Neuron (in vitro differentiated cells): ENCODE results near the gene AAK1.
"Not testable (repeated sequence)": the region's sequence is repeated elsewhere in the genome, so short reads cannot be mapped to it uniquely, and the experiment has no call there.

Source experiments
- H2AFZ ChIP-seq: one replicate; pipeline ENCODE4 v1.6.1; 2013; ENCODE audit warnings: low read depth, mild to moderate bottlenecking, inconsistent platforms, low read length, moderate library complexity
- H3K27me3 ChIP-seq: one replicate; pipeline ENCODE4 v1.6.1; 2013; ENCODE audit warnings: low read length; ENCODE audit not compliant: insufficient read depth
- H3K36me3 ChIP-seq: one replicate; pipeline ENCODE4 v1.6.1; 2013; ENCODE audit warnings: low read length; ENCODE audit not compliant: insufficient read depth
- H3K4me1 ChIP-seq: one replicate; pipeline ENCODE4 v1.6.1; 2013; ENCODE audit warnings: low read length; ENCODE audit not compliant: insufficient read depth
- H3K4me3 ChIP-seq: 2 replicates; pipeline ENCODE4 v1.5.1; 2013; ENCODE audit warnings: mild to moderate bottlenecking, low read length, moderate library complexity
- H3K9me3 ChIP-seq: one replicate; pipeline ENCODE4 v1.6.1; 2013; ENCODE audit warnings: low read length

Gene AAK1

DNA sequence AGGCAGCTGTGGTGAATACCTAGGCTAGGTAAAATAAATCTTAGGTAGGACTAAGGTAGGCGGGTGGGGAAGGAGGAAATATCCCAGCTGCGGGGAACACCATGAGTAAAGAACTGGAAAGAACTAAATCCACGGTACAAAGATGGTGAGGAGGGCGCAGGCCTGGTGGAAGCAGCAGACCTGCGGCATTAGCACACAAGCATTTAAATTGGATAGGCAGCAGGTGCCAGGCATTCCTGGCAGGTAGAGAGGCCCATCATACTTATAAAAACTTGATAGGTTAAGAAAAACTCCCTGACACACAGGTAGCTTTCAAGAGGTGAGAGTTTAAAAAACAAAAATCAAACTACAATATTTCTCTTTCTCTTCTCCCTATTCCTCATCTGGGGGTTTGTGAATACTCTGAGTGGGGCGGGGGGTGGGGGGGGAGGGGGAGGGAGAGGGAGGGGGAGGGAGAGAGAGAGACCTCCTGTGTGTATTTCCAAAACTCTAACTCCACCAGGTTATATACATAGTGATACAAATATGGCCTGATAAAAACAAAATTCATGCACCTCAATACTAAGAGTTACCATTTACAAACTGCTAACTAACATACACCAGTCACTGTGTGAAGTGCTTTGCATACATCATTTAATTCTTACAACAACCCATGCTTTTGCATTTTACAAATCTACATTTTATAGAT, 13.5 kb downstream of the AAK1 start:
- Histone ChIP-seq H3K4me3 (no peak overlapping the region), H3K4me1 (no peaks in the 10 kb centered on the region), H2AFZ (no peak overlapping the region), H3K27me3 (no peaks in the 10 kb centered on the region), H3K36me3 (no peaks in the 10 kb centered on the region), H3K9me3 (no peaks in the 10 kb centered on the region)

DNA sequence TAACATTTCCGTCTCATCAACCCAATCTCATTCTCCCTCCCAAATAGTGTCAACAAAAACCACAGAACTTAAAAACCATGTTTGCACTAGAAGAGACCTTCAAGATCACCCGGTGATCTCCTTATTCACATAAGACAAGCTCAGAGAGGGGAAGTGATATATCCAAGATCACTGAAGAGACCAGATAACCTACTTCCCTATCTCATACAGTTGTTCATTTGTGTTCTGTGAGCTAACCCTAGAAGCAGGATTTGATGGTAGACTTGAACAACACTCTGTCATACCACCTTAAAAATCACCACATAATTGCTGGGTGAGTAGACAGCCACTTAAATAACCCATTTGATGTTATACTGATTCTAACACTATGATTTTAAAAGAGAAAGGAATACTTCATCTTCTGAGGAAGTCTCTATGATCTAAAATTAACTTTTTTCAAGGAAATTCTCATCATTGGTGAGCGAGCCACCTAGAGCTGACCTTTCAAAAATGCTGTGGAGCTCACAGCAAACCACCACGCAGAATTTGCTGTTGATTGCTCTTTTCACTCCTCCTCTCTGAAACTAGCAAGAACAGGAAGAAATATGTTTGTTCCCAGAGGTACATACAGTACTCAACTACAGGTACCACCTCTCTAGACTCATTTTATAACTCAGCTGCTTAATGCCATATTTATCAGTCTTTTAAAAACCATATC, 15.1 kb downstream of the AAK1 start:
- Histone ChIP-seq H3K27me3 (no peaks in the 10 kb centered on the region), H3K36me3 (no peaks in the 10 kb centered on the region), H3K4me3 (no peak overlapping the region), H2AFZ (no peak overlapping the region), H3K4me1 (no peaks in the 10 kb centered on the region), H3K9me3 (no peaks in the 10 kb centered on the region)

DNA sequence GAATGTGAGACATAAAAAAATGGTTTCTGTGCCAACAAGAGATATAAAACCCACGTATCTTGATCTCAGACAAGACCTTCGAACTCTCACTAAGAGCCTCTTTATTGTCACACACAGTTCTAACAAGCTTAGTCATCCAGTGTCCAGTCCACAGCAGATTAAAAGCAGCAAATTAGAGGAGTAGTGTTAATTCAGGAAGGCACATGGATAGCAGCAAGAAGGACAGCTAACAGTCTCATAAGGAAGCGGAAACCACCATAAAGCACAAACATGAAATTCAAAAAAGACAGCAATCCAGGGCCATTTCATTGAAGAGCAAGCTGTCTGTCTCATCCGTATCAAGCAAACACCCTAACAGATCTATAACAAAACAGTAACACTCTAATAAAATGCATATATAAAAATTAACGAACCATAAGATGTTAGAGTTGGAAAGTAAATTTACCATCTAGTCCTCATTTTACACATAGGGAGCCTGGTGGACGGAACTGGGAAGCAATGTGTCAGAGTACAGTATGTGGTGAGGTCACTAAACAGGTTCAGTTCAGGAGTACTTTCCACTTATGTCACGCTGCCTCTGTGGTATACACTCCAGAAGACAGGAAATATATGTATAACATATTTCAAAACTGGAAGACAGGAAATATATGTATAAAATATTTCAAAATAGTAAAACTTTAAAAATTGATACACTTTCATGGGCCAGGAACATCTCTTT, 18.3 kb downstream of the AAK1 start:
- Histone ChIP-seq H3K9me3 (no peaks in the 10 kb centered on the region), H3K4me1 (no peaks in the 10 kb centered on the region), H3K36me3 (no peaks in the 10 kb centered on the region), H3K27me3 (no peaks in the 10 kb centered on the region), H3K4me3 (no peak overlapping the region), H2AFZ (no peak overlapping the region)

DNA sequence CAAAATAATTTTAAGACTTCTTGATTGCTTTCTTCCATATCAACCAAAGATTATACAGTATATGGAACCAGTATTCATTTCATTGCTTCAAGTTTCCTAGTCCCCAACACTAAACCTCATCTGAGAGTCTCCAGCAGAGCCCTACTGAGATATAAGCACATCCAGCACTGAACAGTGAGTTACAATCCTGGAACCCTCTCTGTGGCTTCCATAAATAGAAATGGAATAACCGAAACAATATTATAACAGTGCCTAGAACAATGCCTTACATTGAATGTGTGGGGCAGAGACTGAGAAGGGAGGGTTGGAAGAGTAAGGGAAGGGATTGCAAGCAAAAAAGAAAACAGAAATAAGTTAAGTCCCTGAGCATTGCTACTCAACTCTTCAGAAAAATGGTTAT, 18.9 kb downstream of the AAK1 start:
- H3K4me1 ChIP-seq: no peaks in the 10 kb centered on the region
- no peaks in the 10 kb centered on the region for H3K36me3 ChIP-seq
- H3K9me3 ChIP-seq: no peaks in the 10 kb centered on the region
- no peaks in the 10 kb centered on the region for H3K27me3 ChIP-seq
- H2AFZ ChIP-seq: no peak overlapping the region
- no peak overlapping the region for H3K4me3 ChIP-seq

DNA sequence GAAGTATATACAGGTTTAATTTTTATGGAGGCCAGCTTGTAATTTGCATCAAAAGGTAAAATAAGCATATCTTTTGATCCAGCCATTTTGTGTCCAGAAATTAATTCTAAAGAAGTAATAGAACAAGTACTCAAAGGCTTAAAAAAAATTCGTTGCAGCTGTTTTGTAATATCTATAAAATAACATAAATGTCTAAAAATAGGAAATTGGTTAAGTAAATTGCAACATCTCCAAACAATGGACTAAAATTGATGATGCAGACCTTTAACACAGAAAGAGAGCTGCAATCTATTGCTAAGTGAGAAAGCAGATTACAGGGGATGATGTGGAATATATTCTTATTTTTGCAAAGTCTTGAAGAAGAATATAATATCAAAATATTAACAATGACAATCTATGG, 19.4 kb downstream of the AAK1 start:
- no peak overlapping the region for H3K4me3 ChIP-seq
- H3K9me3 ChIP-seq: no peaks in the 10 kb centered on the region
- H2AFZ ChIP-seq: no peak overlapping the region
- no peaks in the 10 kb centered on the region for H3K4me1 ChIP-seq
- no peaks in the 10 kb centered on the region for H3K27me3 ChIP-seq
- H3K36me3 ChIP-seq: no peaks in the 10 kb centered on the region

- Histone ChIP-seq H3K27me3 (no peaks in the 10 kb centered on the region), H3K9me3 (no peaks in the 10 kb centered on the region), H3K4me1 (no peaks in the 10 kb centered on the region), H3K4me3 (no peak overlapping the region), H3K36me3 (no peaks in the 10 kb centered on the region), H2AFZ (no peak overlapping the region)
Measured at GRCh38 chr2:69623236-69623635, 20.3 kb downstream of the AAK1 start.

- not testable (repeated sequence) for H3K4me3 ChIP-seq, H2AFZ ChIP-seq, H3K4me1 ChIP-seq, H3K36me3 ChIP-seq, H3K9me3 ChIP-seq, H3K27me3 ChIP-seq
Measured at GRCh38 chr2:69622805-69623204, 20.7 kb downstream of the AAK1 start.

GRCh38 chr2:69622017-69622540, 21.5 kb downstream of the AAK1 start:
- H3K9me3 ChIP-seq, H3K4me3 ChIP-seq, H3K36me3 ChIP-seq, H2AFZ ChIP-seq, H3K4me1 ChIP-seq, H3K27me3 ChIP-seq: not testable (repeated sequence)

GRCh38 chr2:69621440-69621839, 22.1 kb downstream of the AAK1 start:
- H3K4me1 ChIP-seq: no peaks in the 10 kb centered on the region
- no peaks in the 10 kb centered on the region for H3K9me3 ChIP-seq
- H3K27me3 ChIP-seq: no peaks in the 10 kb centered on the region
- H3K36me3 ChIP-seq: no peaks in the 10 kb centered on the region
- no peak overlapping the region for H3K4me3 ChIP-seq
- H2AFZ ChIP-seq: no peak overlapping the region

DNA sequence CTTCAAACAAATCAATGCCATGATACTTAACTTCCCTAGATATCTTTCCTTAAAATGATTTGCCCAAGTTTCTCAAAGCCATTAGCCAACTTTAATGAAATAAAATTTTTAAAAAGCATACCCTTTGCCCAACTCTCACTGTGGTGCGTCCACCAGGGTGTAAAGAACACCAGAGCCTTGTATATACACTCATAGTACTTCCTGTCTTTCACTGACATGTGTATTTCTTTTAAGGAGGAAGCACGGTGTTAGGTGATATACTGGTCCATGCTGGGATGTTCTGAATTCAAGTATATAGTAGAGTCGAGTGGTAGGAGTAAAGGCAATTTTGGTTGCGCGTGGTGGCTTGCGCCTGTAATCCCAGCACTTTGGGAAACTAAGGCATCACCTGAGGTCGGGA, 22.7 kb downstream of the AAK1 start:
- Histone ChIP-seq H3K9me3 (no peaks in the 10 kb centered on the region), H3K4me3 (no peak overlapping the region), H2AFZ (no peak overlapping the region), H3K4me1 (no peaks in the 10 kb centered on the region), H3K27me3 (no peaks in the 10 kb centered on the region), H3K36me3 (no peaks in the 10 kb centered on the region)

DNA sequence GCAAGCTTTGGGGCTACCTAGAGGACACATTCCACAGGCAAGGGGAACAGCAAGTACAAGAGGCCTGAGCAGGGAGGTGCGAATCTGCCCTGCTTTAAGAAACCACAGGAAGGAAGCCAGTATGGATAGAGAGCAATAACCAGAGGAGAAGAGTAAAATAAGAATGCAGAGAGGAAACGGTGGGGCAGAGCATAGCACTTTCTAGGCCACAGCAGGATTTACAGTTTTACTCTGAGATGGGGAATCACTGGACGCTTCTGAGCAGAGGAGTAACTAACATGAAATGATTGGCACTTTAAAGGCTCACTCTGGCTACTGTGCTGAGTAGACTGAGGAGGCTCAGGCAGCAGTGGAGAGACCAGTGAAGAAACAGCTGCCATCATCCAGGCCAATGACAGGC, 23.8 kb downstream of the AAK1 start:
- H3K9me3 ChIP-seq: no peaks in the 10 kb centered on the region
- no peak overlapping the region for H3K4me3 ChIP-seq
- H3K4me1 ChIP-seq: no peaks in the 10 kb centered on the region
- H3K36me3 ChIP-seq: no peaks in the 10 kb centered on the region
- H2AFZ ChIP-seq: no peak overlapping the region
- no peaks in the 10 kb centered on the region for H3K27me3 ChIP-seq

DNA sequence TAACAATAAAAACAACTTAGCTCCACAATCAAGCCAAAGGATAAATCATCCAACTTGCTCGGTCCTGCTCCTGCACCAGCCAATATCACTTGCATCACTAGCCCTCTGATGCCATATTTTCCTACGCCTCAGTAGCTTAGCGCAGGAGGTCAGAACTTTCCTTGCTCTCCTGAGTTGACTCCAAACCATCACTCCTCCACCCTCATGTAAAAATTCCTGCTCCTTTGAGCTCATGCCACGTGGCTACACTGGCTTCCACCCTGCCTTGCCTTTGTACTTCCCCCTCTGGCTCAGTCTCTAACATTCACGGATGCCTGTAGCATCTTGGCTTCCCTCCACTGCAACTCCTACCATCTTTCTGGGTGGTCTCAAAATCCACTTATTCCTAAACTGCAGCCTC, 25.2 kb downstream of the AAK1 start:
- Histone ChIP-seq H3K27me3 (no peaks in the 10 kb centered on the region), H3K9me3 (no peaks in the 10 kb centered on the region), H3K4me3 (no peak overlapping the region), H3K4me1 (no peaks in the 10 kb centered on the region), H2AFZ (no peak overlapping the region), H3K36me3 (no peaks in the 10 kb centered on the region)

DNA sequence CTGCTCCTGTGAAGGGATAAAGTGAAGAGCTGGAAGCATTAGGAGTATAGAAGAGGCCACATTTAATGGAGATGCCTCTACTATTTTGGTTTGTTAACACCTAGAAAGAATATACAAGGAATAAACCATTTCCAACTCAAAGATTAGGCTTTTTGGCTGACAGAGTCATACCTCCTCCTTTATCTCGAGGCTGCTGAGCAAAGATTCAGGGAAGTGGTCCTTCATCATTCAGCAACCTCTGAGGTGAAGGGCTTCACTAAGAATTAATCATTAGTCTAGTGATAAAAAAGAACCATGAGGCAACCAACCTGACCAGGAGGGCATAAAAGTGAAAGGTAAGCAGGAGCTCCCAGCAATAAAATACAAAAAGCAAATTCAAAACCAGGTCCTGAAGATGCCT, 25.8 kb downstream of the AAK1 start:
- Histone ChIP-seq H3K36me3 (no peaks in the 10 kb centered on the region), H2AFZ (no peak overlapping the region), H3K4me3 (no peak overlapping the region), H3K27me3 (no peaks in the 10 kb centered on the region), H3K4me1 (no peaks in the 10 kb centered on the region), H3K9me3 (no peaks in the 10 kb centered on the region)
